Smooth muscle cell (in vitro differentiated cells): ENCODE results near the gene DNM3. TPM values are rescaled to one million over a fixed set of nuclear protein-coding genes. Genes with fewer than 3 reads are reported as not detected.

Experiments
- DNase-seq: peaks from one replicate; lab custom pipeline; 2025; ENCODE audit not compliant: unreplicated experiment; lab: John Stamatoyannopoulos, UW
- H2AFZ ChIP-seq: fragments of 200-600 bp; sonication (generic); 2 replicates; pipeline ENCODE4 v1.6.0; 2016; ENCODE audit warnings: antibody characterized with exemption, low read depth, mild to moderate bottlenecking
- H3F3A ChIP-seq: fragments of 200-600 bp; sonication (generic); 2 replicates; pipeline ENCODE4 v1.6.0; 2017; ENCODE audit warnings: antibody characterized with exemption, low read depth
- H3K27ac ChIP-seq: fragments of 200-600 bp; sonication (generic); 2 replicates; pipeline ENCODE4 v1.5.1; 2016; ENCODE audit warnings: low read depth, mild to moderate bottlenecking
- H3K27me3 ChIP-seq: fragments of 200-600 bp; sonication (generic); 2 replicates; pipeline ENCODE4 v1.6.1; 2016; ENCODE audit warnings: low read depth, mild to moderate bottlenecking
- H3K36me3 ChIP-seq: fragments of 200-600 bp; sonication (generic); 2 replicates; pipeline ENCODE4 v1.5.1; 2016; ENCODE audit warnings: low read depth
- H3K4me1 ChIP-seq: fragments of 200-600 bp; sonication (generic); 2 replicates; pipeline ENCODE4 v1.5.1; 2016; ENCODE audit warnings: low read depth
- H3K4me2 ChIP-seq: fragments of 200-600 bp; sonication (generic); 2 replicates; pipeline ENCODE4 v1.6.0; 2016; ENCODE audit warnings: mild to moderate bottlenecking
- H3K4me3 ChIP-seq: fragments of 200-600 bp; sonication (generic); 2 replicates; pipeline ENCODE4 v1.5.1; 2016; ENCODE audit warnings: mild to moderate bottlenecking
- H3K79me2 ChIP-seq: fragments of 200-600 bp; sonication (generic); 2 replicates; pipeline ENCODE4 v1.6.0; 2016; ENCODE audit warnings: low read depth, mild to moderate bottlenecking
- H3K9ac ChIP-seq: fragments of 200-600 bp; sonication (generic); 2 replicates; pipeline ENCODE4 v1.6.0; 2016; ENCODE audit warnings: low read depth
- H3K9me3 ChIP-seq: fragments of 200-600 bp; sonication (generic); replicated peaks from 2 replicates; pipeline ENCODE4 v1.5.1; 2016; ENCODE audit warnings: low read depth
- H4K20me1 ChIP-seq: fragments of 200-600 bp; sonication (generic); 2 replicates; pipeline ENCODE4 v1.6.0; 2016; ENCODE audit warnings: low read depth
- WGBS: methylation state at CpG from one replicate; pipeline ENCODE4 v1.1.7; 2016; ENCODE audit warnings: low lambda C conversion rate; 5-methylcytosine and 5-hydroxymethylcytosine counted together
- polyA plus RNA-seq: library from polyadenylated mRNA; unstranded; fragments of >200 nt; fragmentation: Nextera tagmentation; extraction: Ambion mirVana; gene quantifications from 2 replicates; pipeline ENCODE4 v1.2.1, GENCODE V29; 2016
- total RNA-seq: library from RNA; depleted of rRNA; stranded (reverse); fragments of >200 nt; gene quantifications from 2 replicates; pipeline ENCODE4 v1.2.3, GENCODE V29; 2014
- TF ChIP-seq, protein P1 (sequence below): fragments of 200-600 bp; sonication (generic); IDR thresholded peaks from 2 replicates; pipeline ENCODE4 v1.5.1; 2017; ENCODE audit warnings: borderline replicate concordance, mild to moderate bottlenecking, antibody characterized with exemption; ENCODE audit not compliant: insufficient read depth, poor library complexity, severe bottlenecking

DNM3 gene
- total and polyA plus RNA-seq, 2 experiments from 2014 or later: 1.7 to 3.0 TPM

DNA sequence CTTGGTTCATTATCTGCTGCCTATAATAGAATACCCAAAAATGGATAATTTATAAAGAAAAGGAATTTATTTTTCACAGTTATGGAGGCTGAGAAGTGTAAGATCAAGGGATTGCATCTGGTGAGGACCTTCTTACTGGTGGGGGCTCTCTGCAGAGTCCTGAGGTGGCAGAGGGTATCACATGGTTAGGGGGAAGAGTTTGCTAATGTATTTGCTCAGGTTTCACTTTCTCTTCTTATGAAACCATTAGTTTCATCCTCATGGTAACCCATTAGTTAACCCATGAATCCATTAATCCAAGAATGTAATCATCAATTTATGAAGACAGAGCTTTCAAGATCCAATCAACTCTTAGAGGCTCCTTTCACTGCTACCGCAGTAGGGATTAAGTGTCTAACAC is 120.6 kb downstream of the DNM3 start:
- no peaks in the 10 kb centered on the region for H3K36me3 ChIP-seq
- no peak overlapping the region for H2AFZ ChIP-seq
- H4K20me1 ChIP-seq: no peaks in the 10 kb centered on the region
- H3F3A ChIP-seq: no peaks in the 10 kb centered on the region
- no peak overlapping the region for H3K4me2 ChIP-seq
- WGBS: 98% methylated on average over 1 of the region's 1 CpG
- no peak overlapping the region for H3K9ac ChIP-seq
- DNase-seq: no peak
- TF ChIP-seq, protein P1, sequence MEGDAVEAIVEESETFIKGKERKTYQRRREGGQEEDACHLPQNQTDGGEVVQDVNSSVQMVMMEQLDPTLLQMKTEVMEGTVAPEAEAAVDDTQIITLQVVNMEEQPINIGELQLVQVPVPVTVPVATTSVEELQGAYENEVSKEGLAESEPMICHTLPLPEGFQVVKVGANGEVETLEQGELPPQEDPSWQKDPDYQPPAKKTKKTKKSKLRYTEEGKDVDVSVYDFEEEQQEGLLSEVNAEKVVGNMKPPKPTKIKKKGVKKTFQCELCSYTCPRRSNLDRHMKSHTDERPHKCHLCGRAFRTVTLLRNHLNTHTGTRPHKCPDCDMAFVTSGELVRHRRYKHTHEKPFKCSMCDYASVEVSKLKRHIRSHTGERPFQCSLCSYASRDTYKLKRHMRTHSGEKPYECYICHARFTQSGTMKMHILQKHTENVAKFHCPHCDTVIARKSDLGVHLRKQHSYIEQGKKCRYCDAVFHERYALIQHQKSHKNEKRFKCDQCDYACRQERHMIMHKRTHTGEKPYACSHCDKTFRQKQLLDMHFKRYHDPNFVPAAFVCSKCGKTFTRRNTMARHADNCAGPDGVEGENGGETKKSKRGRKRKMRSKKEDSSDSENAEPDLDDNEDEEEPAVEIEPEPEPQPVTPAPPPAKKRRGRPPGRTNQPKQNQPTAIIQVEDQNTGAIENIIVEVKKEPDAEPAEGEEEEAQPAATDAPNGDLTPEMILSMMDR: no peak
- no peaks in the 10 kb centered on the region for H3K27me3 ChIP-seq
- no peak overlapping the region for H3K27ac ChIP-seq
- no peaks in the 10 kb centered on the region for H3K4me1 ChIP-seq
- no peak overlapping the region for H3K4me3 ChIP-seq
- H3K9me3 ChIP-seq: no peaks in the 10 kb centered on the region
- H3K79me2 ChIP-seq: no peaks in the 10 kb centered on the region

DNA sequence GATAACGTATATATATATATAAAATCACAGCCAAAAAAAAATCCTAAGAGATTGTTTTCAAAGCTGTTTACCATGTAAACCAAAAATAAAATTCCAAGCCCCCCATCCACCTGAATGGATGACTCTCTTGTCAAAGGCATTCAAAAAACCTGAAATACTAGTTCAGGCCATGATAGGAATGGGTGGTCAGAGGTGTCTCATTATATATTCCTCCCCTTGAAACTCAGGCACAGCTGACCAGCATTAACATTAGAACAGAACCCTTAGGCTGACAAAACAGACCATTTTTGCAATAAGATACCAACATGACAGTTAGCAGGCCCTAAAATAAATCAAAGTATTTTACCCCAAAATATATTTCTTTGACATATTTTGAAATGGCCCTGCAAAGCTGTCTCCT is 122.5 kb downstream of the DNM3 start:
- no peak overlapping the region for H2AFZ ChIP-seq
- no peaks in the 10 kb centered on the region for H3F3A ChIP-seq
- no peaks in the 10 kb centered on the region for H3K4me1 ChIP-seq
- no peaks in the 10 kb centered on the region for H3K79me2 ChIP-seq
- 100% methylated on average over 1 of the region's 1 CpG for WGBS
- H3K9ac ChIP-seq: no peak overlapping the region
- no peak overlapping the region for H3K4me2 ChIP-seq
- H3K27ac ChIP-seq: no peak overlapping the region
- H3K9me3 ChIP-seq: no peaks in the 10 kb centered on the region
- H3K4me3 ChIP-seq: no peak overlapping the region
- no peaks in the 10 kb centered on the region for H4K20me1 ChIP-seq
- no peak for DNase-seq
- TF ChIP-seq, protein P1: no peak
- no peaks in the 10 kb centered on the region for H3K27me3 ChIP-seq
- no peaks in the 10 kb centered on the region for H3K36me3 ChIP-seq

DNA sequence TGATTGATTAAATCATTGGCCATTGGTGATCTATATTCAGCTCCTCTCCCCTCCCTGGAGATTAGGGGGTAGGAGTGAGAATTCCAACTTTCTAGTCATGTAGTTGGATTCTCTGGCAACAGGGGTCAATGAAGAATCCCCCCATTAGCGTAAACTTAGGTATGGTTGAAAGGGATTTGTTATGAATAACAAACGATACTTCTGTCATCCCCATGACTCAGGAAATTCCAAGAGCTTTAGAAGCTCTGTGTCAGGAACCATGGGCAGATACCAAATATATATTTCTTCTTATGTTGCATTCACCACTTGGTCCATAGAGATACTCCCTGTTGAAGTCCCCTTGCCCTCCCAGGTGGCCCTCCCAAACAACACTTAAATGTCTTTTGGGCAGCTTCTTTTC is 124.5 kb downstream of the DNM3 start:
- Histone ChIP-seq H4K20me1 (no peaks in the 10 kb centered on the region), H2AFZ (no peak overlapping the region), H3K4me2 (no peak overlapping the region), H3K4me3 (no peak overlapping the region), H3K79me2 (no peaks in the 10 kb centered on the region), H3K9ac (no peak overlapping the region), H3F3A (no peaks in the 10 kb centered on the region), H3K36me3 (no peaks in the 10 kb centered on the region), H3K27ac (no peak overlapping the region), H3K27me3 (no peaks in the 10 kb centered on the region), H3K9me3 (no peaks in the 10 kb centered on the region), H3K4me1 (no peaks in the 10 kb centered on the region)
- TF ChIP-seq, protein P1: no peak
- DNase-seq: no peak
- WGBS: 50% methylated on average over 2 of the region's 2 CpGs

DNA sequence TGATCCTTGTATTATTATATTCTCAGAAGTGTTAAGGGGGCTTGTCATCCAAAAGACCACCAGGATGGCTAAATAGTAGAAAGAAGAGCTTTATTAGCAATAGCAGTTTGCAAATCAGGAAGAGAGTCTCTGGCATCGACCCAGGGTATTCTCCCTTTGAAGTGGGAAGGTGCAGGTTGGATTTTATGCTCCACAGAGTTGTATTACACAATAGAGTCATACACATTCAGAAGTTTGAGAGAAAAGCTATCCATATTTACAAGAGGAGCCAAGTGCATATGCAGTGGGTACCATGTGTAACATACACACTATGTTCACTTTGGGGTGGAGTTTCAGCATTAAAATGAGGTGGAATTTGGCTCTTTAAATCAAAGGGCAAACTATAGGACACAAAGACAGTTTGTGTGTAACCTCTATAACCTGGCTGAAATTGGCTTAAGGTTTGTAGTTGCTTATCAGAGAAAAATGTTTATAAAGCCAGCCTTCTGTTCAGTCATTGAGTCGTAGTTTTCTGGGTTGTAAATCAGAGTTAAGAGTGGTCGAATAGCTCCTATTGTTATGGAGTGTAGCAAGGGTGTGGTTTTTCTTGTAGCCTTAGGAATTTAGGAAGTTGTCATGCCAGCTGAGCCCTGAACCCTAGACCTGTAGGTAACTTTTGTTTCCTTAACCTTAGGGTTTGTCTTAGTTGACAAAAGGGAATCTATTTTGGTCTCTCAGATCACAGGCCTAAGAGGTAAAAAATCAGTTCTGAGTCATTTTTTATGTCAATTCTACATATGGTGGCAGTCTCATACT is 125.3 kb downstream of the DNM3 start:
- Histone ChIP-seq H3K4me1 (no peaks in the 10 kb centered on the region), H3K9ac (no peak overlapping the region), H3F3A (no peaks in the 10 kb centered on the region), H3K9me3 (no peaks in the 10 kb centered on the region), H2AFZ (no peak overlapping the region), H3K4me3 (no peak overlapping the region), H3K27ac (no peak overlapping the region), H3K36me3 (no peaks in the 10 kb centered on the region), H3K4me2 (no peak overlapping the region), H3K79me2 (no peaks in the 10 kb centered on the region), H4K20me1 (no peaks in the 10 kb centered on the region), H3K27me3 (no peaks in the 10 kb centered on the region)
- DNase-seq: no peak
- 58% methylated on average over 3 of the region's 3 CpGs for WGBS
- TF ChIP-seq, protein P1: no peak
